Right lobe of liver (tissue), 6 donors: Measurements from ENCODE around the gene ARHGAP15. TPM values are rescaled to one million over a fixed set of nuclear protein-coding genes. Genes with fewer than 3 reads are reported as not detected.

Experiments used
- ATAC-seq, 4 donors: fragments of 200-7000 bp; cut with Tn5 transposase; one replicate each; pipeline ENCODE4 v1.9.1; 2020; ENCODE audit warnings: mild to moderate bottlenecking in 4 of 4, moderate library complexity in 4 of 4
- DNase-seq, 3 donors: peaks; one replicate each; pipeline ENCODE4 v3.0.0-alpha.2; 2020
- H3K27ac ChIP-seq, 3 donors: fragments of 200-600 bp; one replicate each; pipeline ENCODE4 v1.8.0; 2022
- H3K27me3 ChIP-seq, 2 donors: fragments of 200-600 bp; one replicate each; pipeline ENCODE4 v1.8.0; 2022
- H3K36me3 ChIP-seq, 4 donors: fragments of 200-600 bp; sonication (generic) in 1 of 4; one replicate each; pipeline versions ENCODE4 v1.5.1 to v1.8.0; 2017 to 2022; ENCODE audit warnings: control low read depth in 1 of 4
- H3K4me1 ChIP-seq, 4 donors: fragments of 200-600 bp; sonication (generic) in 1 of 4; one replicate each; pipeline versions ENCODE4 v1.5.1 to v1.8.0; 2017 to 2022; ENCODE audit warnings: control low read depth in 1 of 4
- H3K4me3 ChIP-seq, 3 donors: fragments of 200-600 bp; one replicate each; pipeline ENCODE4 v1.8.0; 2022
- H3K9me3 ChIP-seq, 4 donors: fragments of 200-600 bp; sonication (generic) in 1 of 4; one replicate each; pipeline versions ENCODE4 v1.5.1 to v1.8.0; 2017 to 2022; ENCODE audit warnings: control low read depth in 1 of 4
- CTCF ChIP-seq, 4 donors: fragments of 200-600 bp in 3 of 4; fragments of 450-650 bp in 1 of 4; IDR thresholded peaks; one replicate each; pipeline versions ENCODE4 v1.5.1 to v1.8.0; 2016 to 2022; ENCODE audit warnings: antibody characterized with exemption in 4 of 4, mild to moderate bottlenecking in 2 of 4
- POLR2A ChIP-seq: fragments of 450-650 bp; IDR thresholded peaks from one replicate; pipeline ENCODE4 v1.6.1; 2017; ENCODE audit warnings: antibody characterized with exemption, mild to moderate bottlenecking
- WGBS: methylation state at CpG from one replicate; pipeline ENCODE4 v1.1.6; 2018; ENCODE audit warnings: low coverage, low lambda C conversion rate; ENCODE audit not compliant: insufficient coverage; ENCODE audit errors: missing lambda C conversion rate; 5-methylcytosine and 5-hydroxymethylcytosine counted together
- intact Hi-C, 2 donors: fragments of 100-400 bp; cut with DNase I; formaldehyde crosslinking; loops; one replicate each; pipeline versions ENCODE4 v1.11.2 to v1.14.1; 2022
- total RNA-seq, 6 experiments: library from RNA; depleted of rRNA in 2 of 6; stranded (reverse); fragments of >200 nt in 2 of 6; fragmentation: NEBNext Ultra II Directional in 3 of 6; extraction: Animal tissue kit (Norgen Biotek cat#: 25700) in 3 of 6; gene quantifications; one replicate each; pipeline versions ENCODE4 v1.1.0 to v1.2.4, GENCODE V29; 2016 to 2023
- donor health status: DM: no; HTN: yes; CAD: no.
- donor health status: DM: no; HTN: no; CAD: no.
- donor health status: DM: no; HTN: no; CAD: no.
- donor health status: DM: no; HTN: yes; CAD: no.
- donor health status: DM: no; HTN: yes; CAD: no.

Gene ARHGAP15
- total RNA-seq, 6 experiments from 2014 or later, result 3.3 to 8.2 (median 6.6) TPM

GRCh38 chr2:143321994-143322393 is 192.8 kb downstream of the ARHGAP15 start:
- H3K27me3 ChIP-seq, result no peaks in the 10 kb centered on the region
- no peak for DNase-seq
- TF ChIP-seq CTCF (IDR thresholded peaks at IDR 0.05), result no peak
- ATAC-seq, result no peak
- no peaks in the 10 kb centered on the region for H3K9me3 ChIP-seq
- no peaks in the 10 kb centered on the region for H3K4me1 ChIP-seq
- no peaks in the 10 kb centered on the region for H3K36me3 ChIP-seq
- intact Hi-C loops, result no loop called here
- no peak overlapping the region for H3K27ac ChIP-seq
- 82% methylated on average over 3 of the region's 3 CpGs for WGBS
- no peak overlapping the region for H3K4me3 ChIP-seq

- 77% methylated on average over 2 of the region's 2 CpGs for WGBS
- Histone ChIP-seq H3K4me3 (no peak overlapping the region), H3K36me3 (no peaks in the 10 kb centered on the region), H3K27ac (no peak overlapping the region), H3K27me3 (no peaks in the 10 kb centered on the region), H3K9me3 (no peaks in the 10 kb centered on the region), H3K4me1 (no peaks in the 10 kb centered on the region)
- DNase-seq, result no peak
- TF ChIP-seq CTCF (IDR thresholded peaks at IDR 0.05), result no peak
- TF ChIP-seq POLR2A, result no peak
- intact Hi-C loops, result no loop called here
- ATAC-seq, result peak in 2 of 4 donors; percentile 10 to 17
Observed at GRCh38 chr2:143329288-143329687, 200.1 kb downstream of the ARHGAP15 start.

DNA sequence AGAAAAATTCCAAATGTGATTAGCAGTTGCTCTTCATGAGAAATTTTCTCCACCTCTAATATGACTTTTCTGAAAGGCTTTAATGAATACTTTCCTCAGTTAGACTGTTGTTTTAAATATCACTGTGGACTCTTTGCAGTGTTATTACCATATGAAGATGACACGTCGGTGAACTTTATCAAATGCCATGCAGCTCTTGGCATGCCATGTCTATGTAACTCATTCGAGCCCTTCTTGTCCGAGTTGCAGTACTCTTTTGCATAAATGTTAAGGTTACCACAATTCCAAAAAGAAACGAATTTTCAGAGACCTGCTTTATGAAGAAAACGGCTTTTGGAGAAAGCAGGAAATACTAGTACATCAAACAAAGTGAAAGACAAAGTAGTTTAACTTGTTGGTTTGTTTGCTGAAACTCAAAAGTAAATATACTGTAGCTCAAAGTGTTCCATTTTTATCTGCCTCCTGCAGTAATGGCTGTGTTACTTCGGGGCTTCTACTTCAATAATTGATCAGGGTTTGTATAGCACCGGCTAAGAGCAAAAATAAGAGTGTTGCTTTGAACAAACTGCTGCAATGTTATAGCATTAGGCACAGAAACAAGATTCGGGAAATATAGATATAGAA is 204.1 kb downstream of the ARHGAP15 start:
- H3K36me3 ChIP-seq, result no peaks in the 10 kb centered on the region
- ATAC-seq, result peak in 3 of 4 donors; percentile 23 to 59 (median 37)
- intact Hi-C loops, result no loop called here
- TF ChIP-seq POLR2A (no peak), CTCF (IDR thresholded peaks at IDR 0.05) (no peak)
- H3K27ac ChIP-seq, result no peak overlapping the region
- no peaks in the 10 kb centered on the region for H3K4me1 ChIP-seq
- DNase-seq, result no peak
- 35% methylated on average over 9 of the region's 9 CpGs for WGBS
- H3K9me3 ChIP-seq, result no peaks in the 10 kb centered on the region
- H3K4me3 ChIP-seq, result peak overlapping the region in 1 of 3 donors; percentile 14
- H3K27me3 ChIP-seq, result no peaks in the 10 kb centered on the region

GRCh38 chr2:143333847-143334246 is 204.6 kb downstream of the ARHGAP15 start:
- TF ChIP-seq CTCF (IDR thresholded peaks at IDR 0.05) (no peak), POLR2A (no peak)
- no peak overlapping the region for H3K27ac ChIP-seq
- DNase-seq (no peak), ATAC-seq (no peak)
- 30% methylated on average over 1 of the region's 1 CpG for WGBS
- H3K4me1 ChIP-seq, result no peaks in the 10 kb centered on the region
- H3K9me3 ChIP-seq, result no peaks in the 10 kb centered on the region
- H3K4me3 ChIP-seq, result no peak overlapping the region
- no peaks in the 10 kb centered on the region for H3K36me3 ChIP-seq
- no peaks in the 10 kb centered on the region for H3K27me3 ChIP-seq
- intact Hi-C loops, result no loop called here

DNA sequence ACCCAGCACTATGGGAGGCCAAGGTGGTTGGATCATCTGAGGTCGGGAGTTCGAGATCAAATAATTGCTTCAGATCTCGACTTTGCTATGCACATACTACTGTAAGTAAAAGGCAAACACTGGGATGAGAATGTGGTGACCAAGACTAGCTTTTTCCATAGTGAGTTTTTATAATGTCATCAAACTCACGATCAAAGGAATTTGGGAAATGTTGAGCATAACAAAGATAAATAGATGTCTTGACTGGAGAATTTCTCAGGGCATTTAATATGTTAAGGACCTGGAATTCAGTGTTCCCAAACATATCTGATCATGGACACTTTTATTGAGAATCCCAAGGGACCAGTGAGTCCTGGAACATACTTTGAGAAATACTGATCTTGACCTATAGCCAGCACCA is 205.6 kb downstream of the ARHGAP15 start:
- Histone ChIP-seq H3K36me3 (no peaks in the 10 kb centered on the region), H3K27ac (no peak overlapping the region), H3K4me3 (no peak overlapping the region), H3K4me1 (no peaks in the 10 kb centered on the region), H3K27me3 (no peaks in the 10 kb centered on the region), H3K9me3 (no peaks in the 10 kb centered on the region)
- WGBS, result 70% methylated on average over 4 of the region's 4 CpGs
- DNase-seq (no peak), ATAC-seq (no peak)
- TF ChIP-seq CTCF (IDR thresholded peaks at IDR 0.05) (no peak), POLR2A (no peak)
- intact Hi-C loops, result no loop called here
